Endodermal cell (in vitro differentiated cells): Measurements from ENCODE around the gene POLR2H. TPM values are rescaled to one million over a fixed set of nuclear protein-coding genes. Genes with fewer than 3 reads are reported as not detected.

Experiments
- DNase-seq: peaks from one replicate; pipeline ENCODE4 v3.0.0-alpha.2; 2017
- H3K27ac ChIP-seq: 2 replicates; pipeline ENCODE4 v1.5.1; 2013; ENCODE audit warnings: mild to moderate bottlenecking, low read depth, low read length, moderate library complexity
- H3K27me3 ChIP-seq: 2 replicates; pipeline ENCODE4 v1.6.1; 2013; ENCODE audit warnings: mild to moderate bottlenecking, low read length, moderate library complexity; ENCODE audit not compliant: insufficient read depth, control insufficient read depth, poor library complexity, severe bottlenecking
- H3K36me3 ChIP-seq: 2 replicates; pipeline ENCODE4 v1.7.0; 2013; ENCODE audit warnings: mild to moderate bottlenecking, low read length, moderate library complexity; ENCODE audit not compliant: control insufficient read depth, insufficient read depth
- H3K4me1 ChIP-seq: one replicate; pipeline ENCODE4 v1.7.0; 2013; ENCODE audit warnings: low read length; ENCODE audit not compliant: control insufficient read depth, insufficient read depth
- H3K4me3 ChIP-seq: 2 replicates; pipeline ENCODE4 v1.5.1; 2013; ENCODE audit warnings: mild to moderate bottlenecking, low read length, moderate library complexity
- H3K9ac ChIP-seq: 2 replicates; pipeline ENCODE4 v1.6.1; 2013; ENCODE audit warnings: mild to moderate bottlenecking, low read length, moderate library complexity; ENCODE audit not compliant: poor library complexity, severe bottlenecking; ENCODE audit errors: extremely low read depth
- H3K9me3 ChIP-seq: 2 replicates; pipeline ENCODE4 v1.6.1; 2013; ENCODE audit warnings: mild to moderate bottlenecking, low read length, moderate library complexity; ENCODE audit not compliant: control insufficient read depth
- H3K27ac Mint-ChIP-seq: 2 replicates; pipeline ENCODE4 v1.8.0; 2020; ENCODE audit warnings: mixed read lengths
- H3K27me3 Mint-ChIP-seq: 2 replicates; pipeline ENCODE4 v1.8.0; 2021; ENCODE audit warnings: mild to moderate bottlenecking, mixed read lengths; ENCODE audit not compliant: insufficient read depth
- H3K36me3 Mint-ChIP-seq: 2 replicates; pipeline ENCODE4 v1.8.0; 2020; ENCODE audit warnings: low read depth, mixed read lengths
- H3K4me1 Mint-ChIP-seq: 2 replicates; pipeline ENCODE4 v1.8.0; 2020; ENCODE audit warnings: mixed read lengths
- H3K4me3 Mint-ChIP-seq: 2 replicates; pipeline ENCODE4 v1.8.0; 2020; ENCODE audit warnings: mild to moderate bottlenecking, moderate library complexity, mixed read lengths
- H3K9me3 Mint-ChIP-seq: 2 replicates; pipeline ENCODE4 v1.8.0; 2020; ENCODE audit warnings: mild to moderate bottlenecking, mixed read lengths
- CTCF ChIP-seq: fragments of 200-600 bp; sonication (generic); conservative IDR thresholded peaks from 2 replicates; pipeline ENCODE4 v1.5.0; 2021; ENCODE audit warnings: antibody characterized with exemption, mild to moderate bottlenecking
- WGBS, 2 experiments: methylation state at CpG; one replicate each; pipeline versions ENCODE4 v1.1.5 to v1.1.7; 2013; ENCODE audit warnings: missing lambda C conversion rate in 2 of 2, mixed read lengths in 1 of 2; ENCODE audit not compliant: insufficient coverage in 1 of 2, insufficient read length in 1 of 2; 5-methylcytosine and 5-hydroxymethylcytosine counted together
- total RNA-seq, 2 donors: library from RNA; stranded (reverse); fragmentation: NEBNext Ultra II Directional in 1 of 2; extraction: Animal tissue kit (Norgen Biotek cat#: 25700) in 1 of 2; gene quantifications; 2 replicates in 1 of 2; 3 replicates in 1 of 2; pipeline ENCODE4 v1.2.1, GENCODE V29; 2021

POLR2H gene
- total RNA-seq, 2 donors from 2014 or later = 95.9 to 117 TPM

- H3K9me3 Mint-ChIP-seq = no peaks in the 10 kb centered on the region
- H3K36me3 Mint-ChIP-seq = peaks cover 29% of the 10 kb centered on the region
- Histone ChIP-seq H3K9me3 (no peaks in the 10 kb centered on the region), H3K36me3 (peaks cover 42% of the 10 kb centered on the region), H3K27me3 (no peaks in the 10 kb centered on the region), H3K4me1 (peaks cover 5% of the 10 kb centered on the region), H3K9ac (peak overlapping the region; percentile 91), H3K4me3 (peak overlapping the region; percentile 95), H3K27ac (peak overlapping the region; percentile 80)
- no peak for DNase-seq
- no peaks in the 10 kb centered on the region for H3K27me3 Mint-ChIP-seq
- TF ChIP-seq CTCF = no peak
- H3K4me3 Mint-ChIP-seq = peak overlapping the region; percentile 84
- peaks cover 22% of the 10 kb centered on the region for H3K4me1 Mint-ChIP-seq
- peak overlapping the region; percentile 88 for H3K27ac Mint-ChIP-seq
- WGBS, 2 experiments = 0 to 12% methylated on average over 2 to 5 of the region's 6 CpGs
These were observed 46.0 kb upstream of the POLR2H start for GRCh38 chr3:184315543-184315867.

GRCh38 chr3:184315871-184316661 lies 45.4 kb upstream of the POLR2H start:
- no peaks in the 10 kb centered on the region for H3K27me3 ChIP-seq
- peaks cover 22% of the 10 kb centered on the region for H3K4me1 Mint-ChIP-seq
- no peak for TF ChIP-seq CTCF
- H3K9me3 ChIP-seq = no peaks in the 10 kb centered on the region
- H3K9ac ChIP-seq = peak overlapping the region; percentile 91
- H3K36me3 Mint-ChIP-seq = peaks cover 34% of the 10 kb centered on the region
- DNase-seq = no peak
- H3K4me1 ChIP-seq = peaks cover 5% of the 10 kb centered on the region
- peaks cover 47% of the 10 kb centered on the region for H3K36me3 ChIP-seq
- H3K9me3 Mint-ChIP-seq = no peaks in the 10 kb centered on the region
- no peaks in the 10 kb centered on the region for H3K27me3 Mint-ChIP-seq
- peak overlapping the region; percentile 74 for H3K27ac Mint-ChIP-seq
- no peak overlapping the region for H3K27ac ChIP-seq
- peak overlapping the region; percentile 84 for H3K4me3 Mint-ChIP-seq
- peak overlapping the region; percentile 95 for H3K4me3 ChIP-seq
- 56 to 90% methylated on average over 2 to 16 of the region's 16 CpGs for WGBS, 2 experiments

- WGBS, 2 experiments = 93 to 97% methylated on average over 7 of the region's 7 CpGs
- Mint-ChIP-seq H3K36me3 (peaks cover 41% of the 10 kb centered on the region), H3K4me3 (peak overlapping the region; percentile 84), H3K9me3 (no peaks in the 10 kb centered on the region), H3K27ac (peak overlapping the region; percentile 74), H3K27me3 (no peaks in the 10 kb centered on the region), H3K4me1 (peaks cover 22% of the 10 kb centered on the region)
- Histone ChIP-seq H3K36me3 (peaks cover 54% of the 10 kb centered on the region), H3K9ac (no peak overlapping the region), H3K9me3 (no peaks in the 10 kb centered on the region), H3K27ac (no peak overlapping the region), H3K4me1 (peaks cover 5% of the 10 kb centered on the region), H3K4me3 (peak overlapping the region; percentile 95), H3K27me3 (no peaks in the 10 kb centered on the region)
- TF ChIP-seq CTCF = no peak
- DNase-seq = no peak
These were observed 44.7 kb upstream of the POLR2H start for GRCh38 chr3:184316792-184317191.
